Upper lobe of left lung (tissue), 6 donors: Measurements from ENCODE around the gene RFTN1. TPM values are rescaled to one million over a fixed set of nuclear protein-coding genes. Genes with fewer than 3 reads are reported as not detected.

Experiments used
- ATAC-seq, 2 donors: fragments of 200-7000 bp; cut with Tn5 transposase; one replicate each; pipeline ENCODE4 v1.9.1; 2022; ENCODE audit warnings: mild to moderate bottlenecking in 2 of 2, moderate library complexity in 2 of 2; ENCODE audit not compliant: low FRiP score in 2 of 2
- DNase-seq, 2 donors: peaks; one replicate each; pipeline ENCODE4 v3.0.0-alpha.2; 2019 to 2020
- H3K27ac ChIP-seq, 4 donors: fragments of 200-600 bp; sonication (generic); one replicate each; pipeline ENCODE4 v1.5.1; 2016 to 2019
- H3K27me3 ChIP-seq, 4 donors: fragments of 200-600 bp; sonication (generic); one replicate each; pipeline ENCODE4 v1.5.1; 2017 to 2019
- H3K36me3 ChIP-seq, 4 donors: fragments of 200-600 bp; sonication (generic); one replicate each; pipeline ENCODE4 v1.5.1; 2016 to 2019
- H3K4me1 ChIP-seq, 4 donors: fragments of 200-600 bp; sonication (generic); one replicate each; pipeline ENCODE4 v1.5.1; 2018 to 2019
- H3K4me3 ChIP-seq, 4 donors: fragments of 200-600 bp; sonication (generic); one replicate each; pipeline ENCODE4 v1.5.1; 2017 to 2019; ENCODE audit warnings: mild to moderate bottlenecking in 2 of 4, moderate library complexity in 1 of 4
- H3K9me3 ChIP-seq, 4 donors: fragments of 200-600 bp; sonication (generic); one replicate each; pipeline ENCODE4 v1.5.1; 2018 to 2019
- EP300 ChIP-seq, 4 donors: sonication (generic); formaldehyde crosslinking; IDR thresholded peaks; one replicate each; pipeline ENCODE4 v1.5.1; 2017; ENCODE audit warnings: antibody characterized with exemption in 4 of 4, control low read depth in 2 of 4
- POLR2A ChIP-seq, 4 donors: fragments of 450-650 bp; IDR thresholded peaks; one replicate each; pipeline ENCODE4 v1.5.1; 2016 to 2017; ENCODE audit warnings: antibody characterized with exemption in 4 of 4, mild to moderate bottlenecking in 2 of 4
- POLR2AphosphoS5 ChIP-seq, 2 donors: sonication (generic); formaldehyde crosslinking; IDR thresholded peaks; one replicate each; pipeline ENCODE4 v1.5.1; 2017; ENCODE audit warnings: antibody characterized with exemption in 2 of 2
- WGBS, 2 donors: methylation state at CpG; one replicate each; pipeline ENCODE4 v1.1.5; 2017 to 2018; 5-methylcytosine and 5-hydroxymethylcytosine counted together
- total RNA-seq, 6 donors: library from RNA; depleted of rRNA in 4 of 6; stranded (reverse); fragments of >200 nt in 4 of 6; gene quantifications; one replicate each; pipeline versions ENCODE4 v1.1.0 to v1.2.1, GENCODE V29; 2016 to 2021
- TF ChIP-seq, protein P1 (sequence below), 6 experiments: fragments of 450-650 bp in 4 of 6; fragments of 200-600 bp in 2 of 6; sonication (generic) in 2 of 6; IDR thresholded peaks; one replicate each; pipeline ENCODE4 v1.5.1; 2016 to 2019; ENCODE audit warnings: antibody characterized with exemption in 6 of 6
- donor health status: DM: no; HTN: no; CAD: no; lungs with moderate emphysema.
- donor health status: DM: no; HTN: yes; CAD: no; lungs with severe emphysema.

The RFTN1 gene
- total RNA-seq, 6 donors from 2014 or later = 62.1 to 121 (median 76.1) TPM

DNA sequence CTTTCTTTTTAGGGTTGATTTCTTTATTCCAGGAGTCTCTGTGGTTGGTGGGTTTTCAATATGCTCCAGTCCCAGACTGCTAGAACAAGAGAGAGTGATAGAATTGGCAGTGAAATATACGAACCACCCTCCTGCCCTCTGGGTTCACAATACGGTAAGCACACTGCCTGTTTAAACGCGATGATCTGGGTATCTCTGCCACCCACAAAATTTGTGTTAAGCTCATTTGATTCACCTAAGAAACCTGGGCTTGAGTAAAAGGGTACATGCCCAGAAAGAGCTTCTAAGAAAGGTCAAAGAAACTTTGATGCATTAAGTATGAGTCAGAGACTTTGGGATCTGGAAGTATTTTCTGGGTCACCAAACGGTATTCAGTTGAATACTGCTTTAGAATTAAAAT lies 218.7 kb downstream of the RFTN1 start:
- ATAC-seq (no peak), DNase-seq (no peak)
- Histone ChIP-seq H3K4me1 (peaks cover 0 to 14% (median 5%) of the 10 kb centered on the region in 4 donors), H3K27ac (no peak overlapping the region), H3K9me3 (no peaks in the 10 kb centered on the region), H3K27me3 (no peaks in the 10 kb centered on the region), H3K4me3 (no peak overlapping the region), H3K36me3 (peaks cover 0 to 10% (median 0%) of the 10 kb centered on the region in 4 donors)
- 93 to 94% methylated on average over 5 of the region's 5 CpGs for WGBS, 2 donors
- TF ChIP-seq EP300 (IDR thresholded peaks at IDR 0.05) (no peak), POLR2A (IDR thresholded peaks at IDR 0.05) (no peak), POLR2AphosphoS5 (IDR thresholded peaks at IDR 0.05) (no peak)
- TF ChIP-seq, protein P1, sequence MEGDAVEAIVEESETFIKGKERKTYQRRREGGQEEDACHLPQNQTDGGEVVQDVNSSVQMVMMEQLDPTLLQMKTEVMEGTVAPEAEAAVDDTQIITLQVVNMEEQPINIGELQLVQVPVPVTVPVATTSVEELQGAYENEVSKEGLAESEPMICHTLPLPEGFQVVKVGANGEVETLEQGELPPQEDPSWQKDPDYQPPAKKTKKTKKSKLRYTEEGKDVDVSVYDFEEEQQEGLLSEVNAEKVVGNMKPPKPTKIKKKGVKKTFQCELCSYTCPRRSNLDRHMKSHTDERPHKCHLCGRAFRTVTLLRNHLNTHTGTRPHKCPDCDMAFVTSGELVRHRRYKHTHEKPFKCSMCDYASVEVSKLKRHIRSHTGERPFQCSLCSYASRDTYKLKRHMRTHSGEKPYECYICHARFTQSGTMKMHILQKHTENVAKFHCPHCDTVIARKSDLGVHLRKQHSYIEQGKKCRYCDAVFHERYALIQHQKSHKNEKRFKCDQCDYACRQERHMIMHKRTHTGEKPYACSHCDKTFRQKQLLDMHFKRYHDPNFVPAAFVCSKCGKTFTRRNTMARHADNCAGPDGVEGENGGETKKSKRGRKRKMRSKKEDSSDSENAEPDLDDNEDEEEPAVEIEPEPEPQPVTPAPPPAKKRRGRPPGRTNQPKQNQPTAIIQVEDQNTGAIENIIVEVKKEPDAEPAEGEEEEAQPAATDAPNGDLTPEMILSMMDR (IDR thresholded peaks at IDR 0.05) = no peak

DNA sequence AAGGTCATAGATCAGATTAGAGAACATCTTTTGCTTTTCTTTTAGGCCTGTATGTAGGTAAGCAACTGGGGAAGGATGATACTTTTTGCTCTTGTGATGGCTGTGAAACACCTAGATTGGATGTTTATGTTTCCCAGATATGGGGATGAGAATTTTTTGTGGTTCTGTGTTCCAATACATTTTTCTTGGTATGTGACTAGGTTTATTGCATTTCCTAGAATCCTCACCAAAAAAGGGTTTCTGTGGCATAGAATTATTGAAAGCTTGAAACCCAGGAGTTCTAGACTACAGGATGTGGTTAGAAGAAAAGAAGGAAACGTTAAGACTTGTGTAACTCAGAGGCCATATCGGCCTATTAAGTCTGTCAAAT lies 222.7 kb downstream of the RFTN1 start:
- Histone ChIP-seq H3K27me3 (no peaks in the 10 kb centered on the region), H3K4me1 (peaks cover 0 to 14% (median 5%) of the 10 kb centered on the region in 4 donors), H3K4me3 (no peak overlapping the region), H3K9me3 (no peaks in the 10 kb centered on the region), H3K36me3 (peaks cover 0 to 15% (median 0%) of the 10 kb centered on the region in 4 donors), H3K27ac (peak overlapping the region in 1 of 4 donors; percentile 17)
- 16 to 37% methylated on average over 2 of the region's 2 CpGs for WGBS, 2 donors
- ATAC-seq = no peak
- no peak for DNase-seq
- no peak for TF ChIP-seq EP300 (IDR thresholded peaks at IDR 0.05)
- TF ChIP-seq, protein P1 (IDR thresholded peaks at IDR 0.05) = no peak
- no peak for TF ChIP-seq POLR2A (IDR thresholded peaks at IDR 0.05)
- no peak for TF ChIP-seq POLR2AphosphoS5 (IDR thresholded peaks at IDR 0.05)

DNA sequence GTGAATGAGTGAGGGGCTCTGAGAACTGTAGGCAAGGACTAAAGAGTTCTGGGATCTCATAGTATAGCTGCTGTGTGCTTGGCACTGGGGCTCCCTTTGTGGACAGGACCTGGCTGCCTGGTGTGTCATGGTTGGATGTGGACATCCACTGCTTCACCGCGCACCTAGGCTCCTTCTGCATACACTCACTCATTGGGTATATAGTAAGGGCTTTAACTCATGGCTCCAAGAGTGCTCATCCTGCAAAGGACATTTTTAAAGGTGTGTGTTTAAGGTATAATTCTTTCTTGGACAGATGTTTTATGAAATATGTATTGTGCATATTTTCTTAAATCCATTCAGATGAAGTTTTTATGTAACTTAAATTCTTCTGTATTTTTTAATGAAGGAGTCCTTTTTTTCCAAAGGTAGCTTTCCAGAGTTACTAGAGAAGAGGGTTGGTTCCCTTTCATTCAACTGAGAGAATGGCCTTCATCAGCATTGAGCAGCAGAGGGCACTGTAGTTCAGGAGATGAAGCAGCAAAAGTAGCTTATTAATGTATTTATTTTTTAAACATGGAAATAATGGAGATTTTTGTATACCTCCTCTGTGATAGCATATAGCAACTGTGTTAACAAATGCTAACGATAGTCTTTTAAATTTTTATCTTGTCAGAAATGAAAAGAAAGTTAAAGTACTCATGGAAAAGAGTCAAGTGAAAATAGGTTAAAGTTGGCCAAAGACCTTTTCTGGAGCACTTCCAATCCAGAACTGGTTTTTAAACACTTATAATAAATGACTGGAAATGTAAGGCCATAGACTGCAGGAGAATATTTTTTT lies 223.3 kb downstream of the RFTN1 start:
- Histone ChIP-seq H3K36me3 (peaks cover 0 to 12% (median 0%) of the 10 kb centered on the region in 4 donors), H3K9me3 (no peaks in the 10 kb centered on the region), H3K4me1 (peaks cover 0 to 14% (median 5%) of the 10 kb centered on the region in 4 donors), H3K27me3 (no peaks in the 10 kb centered on the region), H3K4me3 (no peak overlapping the region), H3K27ac (peak overlapping the region in 1 of 4 donors; percentile 17)
- 58 to 68% methylated on average over 3 of the region's 3 CpGs for WGBS, 2 donors
- peak in 1 of 2 donors; percentile 80 for ATAC-seq
- TF ChIP-seq, protein P1 (IDR thresholded peaks at IDR 0.05) = peak; percentile 42 to 79 (median 76)
- TF ChIP-seq EP300 (IDR thresholded peaks at IDR 0.05) (no peak), POLR2A (IDR thresholded peaks at IDR 0.05) (no peak), POLR2AphosphoS5 (IDR thresholded peaks at IDR 0.05) (no peak)
- DNase-seq = peak in 1 of 2 donors; percentile 40

DNA sequence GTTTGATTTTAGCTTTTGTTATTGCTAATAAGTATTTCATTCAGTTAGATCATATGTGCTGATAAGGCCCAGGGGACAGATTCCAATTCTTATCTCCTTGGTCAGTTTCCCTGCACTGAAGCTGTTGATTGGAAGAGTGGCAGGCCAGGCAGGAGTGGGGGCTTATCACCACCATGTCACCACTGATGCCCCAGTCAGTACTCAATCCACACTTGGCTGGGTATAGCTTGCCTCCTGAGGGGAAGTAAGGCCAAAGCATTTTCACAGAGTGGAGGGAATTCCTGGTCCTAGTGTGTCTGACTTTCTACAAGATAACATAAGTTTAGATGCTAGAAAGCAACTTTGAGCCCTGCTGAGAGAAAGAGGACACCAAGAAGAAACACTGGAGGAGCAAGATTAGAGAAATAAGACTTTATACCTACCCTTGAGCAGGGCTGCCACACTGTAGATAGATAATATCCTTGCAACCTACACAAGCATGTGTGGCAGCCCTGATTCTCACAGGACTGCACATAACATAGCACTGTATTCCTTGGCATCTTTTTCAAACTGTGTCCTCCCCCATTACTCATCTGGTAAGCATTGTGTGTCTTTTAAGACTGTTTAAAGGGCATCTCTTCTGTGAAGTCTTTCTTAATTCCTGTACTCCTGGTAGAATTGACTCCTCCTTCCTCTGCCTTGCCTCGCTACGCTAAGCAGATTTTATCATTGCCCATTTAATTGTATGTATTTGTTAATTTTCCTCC lies 224.2 kb downstream of the RFTN1 start:
- no peak for TF ChIP-seq EP300 (IDR thresholded peaks at IDR 0.05)
- TF ChIP-seq POLR2AphosphoS5 (IDR thresholded peaks at IDR 0.05) = no peak
- TF ChIP-seq POLR2A (IDR thresholded peaks at IDR 0.05) = no peak
- TF ChIP-seq, protein P1 (IDR thresholded peaks at IDR 0.05) = no peak
- Histone ChIP-seq H3K4me3 (no peak overlapping the region), H3K36me3 (peaks cover 0 to 7% (median 0%) of the 10 kb centered on the region in 4 donors), H3K27ac (peak overlapping the region in 1 of 4 donors; percentile 41), H3K4me1 (peaks cover 0 to 14% (median 5%) of the 10 kb centered on the region in 4 donors), H3K9me3 (no peaks in the 10 kb centered on the region), H3K27me3 (no peaks in the 10 kb centered on the region)
- 81 to 85% methylated on average over 2 of the region's 2 CpGs for WGBS, 2 donors
- no peak for ATAC-seq
- no peak for DNase-seq
